GM21576 (cell line): Measurements from ENCODE around the gene NUP50.

Source experiments
- ATAC-seq: cut with Tn5 transposase; IDR thresholded peaks from one replicate; pipeline ENCODE4 v1.9.1; 2021; ENCODE audit warnings: mild to moderate bottlenecking, moderate library complexity; ENCODE audit not compliant: unreplicated experiment

NUP50 gene

GRCh38 chr22:45207981-45208664, 44.4 kb downstream of the NUP50 start:
- ATAC-seq, result no peak

- ATAC-seq, result no peak
These were observed 44.9 kb downstream of the NUP50 start for GRCh38 chr22:45208696-45208992.

- ATAC-seq, result no peak
These were observed 45.5 kb downstream of the NUP50 start for GRCh38 chr22:45208993-45209838.

GRCh38 chr22:45210174-45210573, 46.4 kb downstream of the NUP50 start:
- no peak for ATAC-seq

GRCh38 chr22:45210577-45210976, 46.9 kb downstream of the NUP50 start:
- no peak for ATAC-seq

GRCh38 chr22:45210991-45211390, 47.3 kb downstream of the NUP50 start:
- ATAC-seq, result no peak

GRCh38 chr22:45211435-45211834, 47.7 kb downstream of the NUP50 start:
- no peak for ATAC-seq

GRCh38 chr22:45211848-45212247, 48.1 kb downstream of the NUP50 start:
- ATAC-seq, result no peak

GRCh38 chr22:45212306-45212709, 48.6 kb downstream of the NUP50 start:
- ATAC-seq, result no peak

GRCh38 chr22:45212992-45213751, 49.4 kb downstream of the NUP50 start:
- no peak for ATAC-seq

GRCh38 chr22:45216133-45217003, 52.6 kb downstream of the NUP50 start:
- no peak for ATAC-seq

GRCh38 chr22:45217345-45217744, 53.6 kb downstream of the NUP50 start:
- ATAC-seq, result no peak

GRCh38 chr22:45217806-45218205, 54.1 kb downstream of the NUP50 start:
- ATAC-seq, result no peak

GRCh38 chr22:45218976-45219375, 55.3 kb downstream of the NUP50 start:
- no peak for ATAC-seq

GRCh38 chr22:45221201-45221600, 57.5 kb downstream of the NUP50 start:
- ATAC-seq, result no peak

GRCh38 chr22:45223304-45224117, 59.8 kb downstream of the NUP50 start:
- ATAC-seq, result no peak

GRCh38 chr22:45224331-45224730, 60.6 kb downstream of the NUP50 start:
- ATAC-seq, result no peak

- no peak for ATAC-seq
These were observed 61.4 kb downstream of the NUP50 start for GRCh38 chr22:45224988-45225731.
